ENCODE data around the gene CASP8.
A peak's percentile ranks its signal among the peaks of the same experiment; 100 is the strongest.

Gene CASP8

GRCh38 chr2:201258666-201259615 is 1.4 kb upstream of the CASP8 start:
- CTCF ChIA-PET: interaction anchor here (0.6 kb wide), 1 partner anchor 26 kb away, joined by 3 read pairs; no protein-coding TSS in a partner anchor
- no peak for DNase-seq (ENCODE audit: extremely low spot score)
- TF ChIP-seq TARDBP (IDR thresholded peaks at IDR 0.05) (no peak), CTBP1 (IDR thresholded peaks at IDR 0.05; ENCODE audit: borderline replicate concordance) (no peak), NFRKB (IDR thresholded peaks at IDR 0.05) (no peak), L3MBTL2 (conservative IDR thresholded peaks at IDR 0.05) (no peak), SUZ12 (IDR thresholded peaks at IDR 0.05) (no peak), FOXK2 (IDR thresholded peaks at IDR 0.05) (no peak), LEF1 (IDR thresholded peaks at IDR 0.05; ENCODE audit: borderline replicate concordance) (no peak), HDGF (IDR thresholded peaks at IDR 0.05; ENCODE audit: borderline replicate concordance) (no peak), FOXA1 (IDR thresholded peaks at IDR 0.05) (no peak), SP1 (IDR thresholded peaks at IDR 0.05) (no peak), ELF4 (IDR thresholded peaks at IDR 0.05) (no peak), ZNF384 (IDR thresholded peaks at IDR 0.05) (no peak), FOXM1 (IDR thresholded peaks at IDR 0.05; ENCODE audit: borderline replicate concordance) (no peak)
- POLR2A ChIA-PET: no interaction called here

- no peak for DNase-seq (ENCODE audit: extremely low spot score)
- CTCF ChIA-PET: no interaction called here
- TF ChIP-seq NFRKB (IDR thresholded peaks at IDR 0.05): no peak
- POLR2A ChIA-PET: no interaction called here
Observed at GRCh38 chr2:201261471-201261870, 1.1 kb downstream of the CASP8 start.

- CTCF ChIA-PET: no interaction called here
- DNase-seq (ENCODE audit: extremely low spot score): no peak
- TF ChIP-seq LEF1 (IDR thresholded peaks at IDR 0.05; ENCODE audit: borderline replicate concordance): no peak
- TF ChIP-seq HDGF (IDR thresholded peaks at IDR 0.05; ENCODE audit: borderline replicate concordance): no peak
- no peak for TF ChIP-seq FOXM1 (IDR thresholded peaks at IDR 0.05; ENCODE audit: borderline replicate concordance)
- no peak for TF ChIP-seq L3MBTL2 (conservative IDR thresholded peaks at IDR 0.05)
- no peak for TF ChIP-seq ZNF384 (IDR thresholded peaks at IDR 0.05)
- no peak for TF ChIP-seq FOXA1 (IDR thresholded peaks at IDR 0.05)
- no peak for TF ChIP-seq PKNOX1 (IDR thresholded peaks at IDR 0.05)
- no peak for TF ChIP-seq SP1 (IDR thresholded peaks at IDR 0.05)
- TF ChIP-seq SUZ12 (IDR thresholded peaks at IDR 0.05): no peak
- TF ChIP-seq ELF4 (IDR thresholded peaks at IDR 0.05): no peak
- no peak for TF ChIP-seq CTBP1 (IDR thresholded peaks at IDR 0.05; ENCODE audit: borderline replicate concordance)
- TF ChIP-seq BHLHE40 (IDR thresholded peaks at IDR 0.05; ENCODE audit: borderline replicate concordance): no peak
- TF ChIP-seq FOXK2 (IDR thresholded peaks at IDR 0.05): no peak
- no peak for TF ChIP-seq TARDBP (IDR thresholded peaks at IDR 0.05)
- no peak for TF ChIP-seq ARNT (IDR thresholded peaks at IDR 0.05)
- TF ChIP-seq NFRKB (IDR thresholded peaks at IDR 0.05): no peak
- POLR2A ChIA-PET: no interaction called here
Observed at GRCh38 chr2:201261906-201262305, 1.6 kb downstream of the CASP8 start.

- ChIA-PET CTCF (no interaction called here), POLR2A (interaction anchor here (1.0 kb wide), 1 partner anchor 80 kb away, joined by 4 read pairs; the partner anchor contains the start of gene CASP10)
- DNase-seq (ENCODE audit: extremely low spot score): no peak
- TF ChIP-seq HDGF (IDR thresholded peaks at IDR 0.05; ENCODE audit: borderline replicate concordance) (no peak), ZNF384 (IDR thresholded peaks at IDR 0.05) (no peak), PKNOX1 (IDR thresholded peaks at IDR 0.05) (peak; percentile 84), CTBP1 (IDR thresholded peaks at IDR 0.05; ENCODE audit: borderline replicate concordance) (no peak)
Observed at GRCh38 chr2:201262718-201263117, 2.4 kb downstream of the CASP8 start.

GRCh38 chr2:201263779-201264178 is 3.4 kb downstream of the CASP8 start:
- ChIA-PET POLR2A (no interaction called here), CTCF (no interaction called here)
- TF ChIP-seq TARDBP (IDR thresholded peaks at IDR 0.05) (no peak), BHLHE40 (IDR thresholded peaks at IDR 0.05; ENCODE audit: borderline replicate concordance) (no peak), L3MBTL2 (conservative IDR thresholded peaks at IDR 0.05) (no peak), FOXA1 (IDR thresholded peaks at IDR 0.05) (no peak), PKNOX1 (IDR thresholded peaks at IDR 0.05) (no peak), SP1 (IDR thresholded peaks at IDR 0.05) (no peak)
- no peak for DNase-seq (ENCODE audit: extremely low spot score)

- no peak for DNase-seq (ENCODE audit: extremely low spot score)
- POLR2A ChIA-PET: no interaction called here
- CTCF ChIA-PET: no interaction called here
- TF ChIP-seq ELF4 (IDR thresholded peaks at IDR 0.05) (no peak), SUZ12 (IDR thresholded peaks at IDR 0.05) (no peak), ZNF384 (IDR thresholded peaks at IDR 0.05) (no peak), L3MBTL2 (conservative IDR thresholded peaks at IDR 0.05) (no peak), BHLHE40 (IDR thresholded peaks at IDR 0.05; ENCODE audit: borderline replicate concordance) (no peak), FOXA1 (IDR thresholded peaks at IDR 0.05) (no peak), NFRKB (IDR thresholded peaks at IDR 0.05) (no peak), CTBP1 (IDR thresholded peaks at IDR 0.05; ENCODE audit: borderline replicate concordance) (no peak)
Observed at GRCh38 chr2:201264472-201265173, 4.3 kb downstream of the CASP8 start.

All from HEK293T (cell line).